Mucosa of stomach (tissue), 1 donor: Measurements from ENCODE around the gene ZNF280B.

ENCODE experiments used
- H3K27me3 ChIP-seq: one replicate; pipeline ENCODE4 v1.7.0; 2013; ENCODE audit warnings: mild to moderate bottlenecking, low read length; ENCODE audit not compliant: control insufficient read depth, insufficient read depth
- H3K36me3 ChIP-seq: one replicate; pipeline ENCODE4 v1.7.0; 2013; ENCODE audit warnings: low read length; ENCODE audit not compliant: control insufficient read depth, insufficient read depth
- H3K4me1 ChIP-seq: one replicate; pipeline ENCODE4 v1.7.0; 2013; ENCODE audit warnings: mild to moderate bottlenecking, low read length; ENCODE audit not compliant: control insufficient read depth, insufficient read depth
- H3K4me3 ChIP-seq: one replicate; pipeline ENCODE4 v1.7.0; 2013; ENCODE audit warnings: low read length
- H3K9ac ChIP-seq: one replicate; pipeline ENCODE4 v1.7.0; 2013; ENCODE audit warnings: mild to moderate bottlenecking, low read length, moderate library complexity
- H3K9me3 ChIP-seq: one replicate; pipeline ENCODE4 v1.7.0; 2013; ENCODE audit warnings: mild to moderate bottlenecking, low read length, moderate library complexity; ENCODE audit not compliant: control insufficient read depth
- donor health status: Pancreatic carcinoma.

Gene ZNF280B

GRCh38 chr22:22465782-22466181 lies 42.8 kb downstream of the ZNF280B start:
- no peaks in the 10 kb centered on the region for H3K9me3 ChIP-seq
- no peaks in the 10 kb centered on the region for H3K4me1 ChIP-seq
- H3K4me3 ChIP-seq, result no peak overlapping the region
- H3K27me3 ChIP-seq, result peaks cover 4% of the 10 kb centered on the region
- no peaks in the 10 kb centered on the region for H3K36me3 ChIP-seq
- H3K9ac ChIP-seq, result no peak overlapping the region

GRCh38 chr22:22465094-22465602 lies 43.4 kb downstream of the ZNF280B start:
- Histone ChIP-seq H3K4me1 (no peaks in the 10 kb centered on the region), H3K4me3 (no peak overlapping the region), H3K9me3 (no peaks in the 10 kb centered on the region), H3K36me3 (no peaks in the 10 kb centered on the region), H3K27me3 (peaks cover 4% of the 10 kb centered on the region), H3K9ac (no peak overlapping the region)

- Histone ChIP-seq H3K4me1 (no peaks in the 10 kb centered on the region), H3K36me3 (no peaks in the 10 kb centered on the region), H3K4me3 (no peak overlapping the region), H3K27me3 (peaks cover 4% of the 10 kb centered on the region), H3K9ac (no peak overlapping the region), H3K9me3 (no peaks in the 10 kb centered on the region)
These were observed 43.9 kb downstream of the ZNF280B start for GRCh38 chr22:22464541-22465054.

GRCh38 chr22:22463855-22464540 lies 44.5 kb downstream of the ZNF280B start:
- no peaks in the 10 kb centered on the region for H3K36me3 ChIP-seq
- no peak overlapping the region for H3K9ac ChIP-seq
- no peaks in the 10 kb centered on the region for H3K9me3 ChIP-seq
- no peaks in the 10 kb centered on the region for H3K4me1 ChIP-seq
- H3K27me3 ChIP-seq, result peaks cover 4% of the 10 kb centered on the region
- no peak overlapping the region for H3K4me3 ChIP-seq

- Histone ChIP-seq H3K27me3 (peaks cover 4% of the 10 kb centered on the region), H3K9ac (no peak overlapping the region)
These were observed 45.6 kb downstream of the ZNF280B start for GRCh38 chr22:22462813-22463567.

GRCh38 chr22:22461583-22461982 lies 47.0 kb downstream of the ZNF280B start:
- H3K4me1 ChIP-seq, result no peaks in the 10 kb centered on the region
- H3K4me3 ChIP-seq, result no peak overlapping the region
- peaks cover 5% of the 10 kb centered on the region for H3K9me3 ChIP-seq
- peaks cover 4% of the 10 kb centered on the region for H3K27me3 ChIP-seq
- no peaks in the 10 kb centered on the region for H3K36me3 ChIP-seq
- H3K9ac ChIP-seq, result no peak overlapping the region

More at GRCh38 chr22:22462813-22463567, 45.6 kb downstream of the ZNF280B start:
- Histone ChIP-seq H3K4me1 (no peaks in the 10 kb centered on the region), H3K4me3 (no peak overlapping the region), H3K9me3 (peaks cover 5% of the 10 kb centered on the region), H3K36me3 (no peaks in the 10 kb centered on the region)

GRCh38 chr22:22461111-22461510 lies 47.4 kb downstream of the ZNF280B start:
- H3K4me1 ChIP-seq, result no peaks in the 10 kb centered on the region
- H3K36me3 ChIP-seq, result no peaks in the 10 kb centered on the region
- H3K27me3 ChIP-seq, result peaks cover 4% of the 10 kb centered on the region
- H3K4me3 ChIP-seq, result no peak overlapping the region
- peaks cover 5% of the 10 kb centered on the region for H3K9me3 ChIP-seq
- no peak overlapping the region for H3K9ac ChIP-seq

- H3K4me1 ChIP-seq, result no peaks in the 10 kb centered on the region
- H3K9me3 ChIP-seq, result peaks cover 5% of the 10 kb centered on the region
- peaks cover 4% of the 10 kb centered on the region for H3K27me3 ChIP-seq
- no peaks in the 10 kb centered on the region for H3K36me3 ChIP-seq
- H3K4me3 ChIP-seq, result no peak overlapping the region
- no peak overlapping the region for H3K9ac ChIP-seq
These were observed 47.9 kb downstream of the ZNF280B start for GRCh38 chr22:22460635-22461034.

GRCh38 chr22:22460060-22460459 lies 48.5 kb downstream of the ZNF280B start:
- H3K4me3 ChIP-seq, result no peak overlapping the region
- no peaks in the 10 kb centered on the region for H3K4me1 ChIP-seq
- H3K27me3 ChIP-seq, result peaks cover 4% of the 10 kb centered on the region
- no peak overlapping the region for H3K9ac ChIP-seq
- H3K9me3 ChIP-seq, result peaks cover 5% of the 10 kb centered on the region
- no peaks in the 10 kb centered on the region for H3K36me3 ChIP-seq

- H3K27me3 ChIP-seq, result peaks cover 4% of the 10 kb centered on the region
- H3K36me3 ChIP-seq, result no peaks in the 10 kb centered on the region
- H3K4me3 ChIP-seq, result no peak overlapping the region
- no peak overlapping the region for H3K9ac ChIP-seq
- H3K9me3 ChIP-seq, result peaks cover 5% of the 10 kb centered on the region
- H3K4me1 ChIP-seq, result no peaks in the 10 kb centered on the region
These were observed 49.5 kb downstream of the ZNF280B start for GRCh38 chr22:22458896-22459588.

GRCh38 chr22:22458387-22458786 lies 50.2 kb downstream of the ZNF280B start:
- H3K4me3 ChIP-seq, result no peak overlapping the region
- H3K9ac ChIP-seq, result no peak overlapping the region
- no peaks in the 10 kb centered on the region for H3K36me3 ChIP-seq
- no peaks in the 10 kb centered on the region for H3K4me1 ChIP-seq
- no peaks in the 10 kb centered on the region for H3K27me3 ChIP-seq
- H3K9me3 ChIP-seq, result peaks cover 7% of the 10 kb centered on the region

GRCh38 chr22:22454997-22455396 lies 53.5 kb downstream of the ZNF280B start:
- Histone ChIP-seq H3K27me3 (no peaks in the 10 kb centered on the region), H3K9me3 (peaks cover 13% of the 10 kb centered on the region), H3K36me3 (no peaks in the 10 kb centered on the region), H3K4me1 (no peaks in the 10 kb centered on the region), H3K4me3 (no peak overlapping the region), H3K9ac (no peak overlapping the region)
